Measurements from ENCODE around the gene GSS.

GRCh38 chr20:34922654-34923381 lies 32.8 kb downstream of the GSS start:
- TF ChIP-seq CTCF (IDR thresholded peaks at IDR 0.05) (no peak), EZH2 (IDR thresholded peaks at IDR 0.05) (no peak)

All from neural progenitor cell (in vitro differentiated cells).